ENCODE measurements around the gene PMEPA1. TPM values are rescaled to one million over a fixed set of nuclear protein-coding genes. Genes with fewer than 3 reads are reported as not detected.
A peak's percentile ranks its signal among the peaks of the same experiment; 100 is the strongest.
"Not testable (repeated sequence)": the region's sequence is repeated elsewhere in the genome, so short reads cannot be mapped to it uniquely, and the experiment has no call there.

The PMEPA1 gene
- total RNA-seq, 1 donor from 2014 or later: 2.7 TPM

DNA sequence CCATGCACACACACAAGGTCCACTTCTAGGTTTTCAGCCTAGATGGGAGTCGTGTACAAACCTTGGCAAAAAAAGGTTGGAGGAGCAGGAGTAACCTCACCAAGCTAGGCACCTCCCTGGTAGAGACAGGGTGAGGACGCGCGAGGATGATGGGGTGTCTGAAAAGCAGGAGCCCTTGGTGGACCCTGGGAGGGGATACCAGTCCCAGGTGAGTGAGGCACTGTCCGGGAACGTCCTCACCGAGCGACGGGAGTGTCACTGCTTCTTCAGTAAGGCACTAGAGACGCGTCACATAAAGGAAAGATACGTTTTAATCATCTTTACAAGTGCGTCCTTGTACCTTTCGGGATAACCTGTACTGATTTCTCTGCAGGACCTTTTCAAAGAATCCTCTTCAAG lies 60.2 kb downstream of the PMEPA1 start:
- ATAC-seq: no peak

DNA sequence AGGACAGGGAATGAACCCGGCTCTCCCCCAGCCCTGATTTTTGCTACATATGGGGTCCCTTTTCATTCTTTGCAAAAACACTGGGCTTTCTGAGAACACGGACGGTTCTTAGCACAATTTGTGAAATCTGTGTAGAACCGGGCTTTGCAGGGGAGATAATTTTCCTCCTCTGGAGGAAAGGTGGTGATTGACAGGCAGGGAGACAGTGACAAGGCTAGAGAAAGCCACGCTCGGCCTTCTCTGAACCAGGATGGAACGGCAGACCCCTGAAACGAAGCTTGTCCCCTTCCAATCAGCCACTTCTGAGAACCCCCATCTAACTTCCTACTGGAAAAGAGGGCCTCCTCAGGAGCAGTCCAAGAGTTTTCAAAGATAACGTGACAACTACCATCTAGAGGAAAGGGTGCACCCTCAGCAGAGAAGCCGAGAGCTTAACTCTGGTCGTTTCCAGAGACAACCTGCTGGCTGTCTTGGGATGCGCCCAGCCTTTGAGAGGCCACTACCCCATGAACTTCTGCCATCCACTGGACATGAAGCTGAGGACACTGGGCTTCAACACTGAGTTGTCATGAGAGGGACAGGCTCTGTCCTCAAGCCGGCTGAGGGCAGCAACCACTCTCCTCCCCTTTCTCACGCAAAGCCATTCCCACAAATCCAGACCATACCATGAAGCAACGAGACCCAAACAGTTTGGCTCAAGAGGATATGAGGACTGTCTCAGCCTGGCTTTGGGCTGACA lies 60.8 kb downstream of the PMEPA1 start:
- no peak for ATAC-seq

- no peak for ATAC-seq
Observed at GRCh38 chr20:57647933-57648785, 61.7 kb downstream of the PMEPA1 start.

DNA sequence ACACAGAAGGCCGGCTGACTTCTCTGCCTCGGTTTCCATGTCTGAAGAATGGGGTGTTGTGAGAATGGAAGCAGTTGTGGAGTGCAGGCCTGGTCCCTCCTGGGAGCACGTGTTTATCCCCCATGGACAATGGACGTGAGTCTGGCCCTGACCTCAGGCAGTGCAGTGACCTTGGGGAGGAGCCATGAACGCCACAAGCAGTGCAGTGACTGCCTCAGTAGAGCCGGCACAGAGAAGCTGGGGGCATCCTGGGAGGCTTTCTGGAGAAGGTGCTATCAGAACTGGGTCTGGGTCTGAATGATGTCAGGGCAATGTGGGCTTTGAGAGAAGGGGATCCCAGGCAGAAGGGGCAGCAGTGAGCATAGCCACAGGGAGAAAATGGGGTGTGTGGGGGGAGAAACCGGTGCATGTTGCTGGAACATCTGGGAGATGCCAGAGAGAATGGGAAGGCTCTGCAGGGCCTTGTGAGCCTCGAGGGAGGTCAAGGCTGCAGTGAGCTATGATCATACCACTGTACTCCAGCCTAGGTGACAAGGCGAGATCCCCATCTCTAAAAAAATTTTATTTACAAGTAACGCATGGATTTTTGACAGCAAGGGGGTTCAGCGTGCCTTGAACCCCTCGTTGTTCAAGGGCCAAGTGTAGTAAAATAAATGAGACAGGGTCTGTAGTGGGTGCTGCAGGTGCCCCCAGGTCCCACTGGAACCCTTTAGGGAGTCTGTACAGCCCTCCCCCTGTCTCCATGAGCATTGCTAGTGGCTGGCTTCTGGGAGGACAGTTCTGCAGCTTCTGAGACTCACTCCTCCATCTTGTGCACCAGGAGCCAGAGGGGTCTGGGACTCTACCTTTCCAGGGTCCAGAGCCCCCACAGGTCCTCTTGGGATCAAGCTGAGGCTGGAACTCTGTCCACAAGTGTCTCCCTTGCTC lies 62.5 kb downstream of the PMEPA1 start:
- ATAC-seq: no peak

- ATAC-seq: no peak
Observed at GRCh38 chr20:57638895-57639236, 70.9 kb downstream of the PMEPA1 start.

- ATAC-seq: no peak
Observed at GRCh38 chr20:57638173-57638894, 71.5 kb downstream of the PMEPA1 start.

GRCh38 chr20:57633945-57634491 lies 75.8 kb downstream of the PMEPA1 start:
- ATAC-seq: no peak

DNA sequence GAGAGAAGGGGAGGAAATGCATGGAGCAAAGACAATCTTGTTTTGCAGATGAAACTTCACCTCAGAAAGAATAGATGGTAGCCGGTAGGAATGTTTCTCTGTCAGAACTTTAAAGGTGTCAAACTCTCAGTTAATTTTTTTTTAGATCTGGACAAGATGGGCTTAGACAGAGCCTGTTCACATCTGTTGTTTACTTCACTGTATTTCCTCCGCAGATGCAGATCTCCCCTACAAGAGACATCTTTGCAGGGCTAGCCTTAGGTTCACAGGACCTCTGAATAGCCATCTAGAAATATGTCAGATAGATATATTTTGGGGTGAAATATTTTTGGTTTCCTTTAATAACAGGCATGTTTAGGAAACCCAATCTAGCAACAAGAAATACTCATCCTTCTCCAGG lies 77.5 kb downstream of the PMEPA1 start:
- ATAC-seq: no peak

GRCh38 chr20:57630061-57630460 lies 79.8 kb downstream of the PMEPA1 start:
- no peak for ATAC-seq

- ATAC-seq: not testable (repeated sequence)
Observed at GRCh38 chr20:57629491-57629901, 80.3 kb downstream of the PMEPA1 start.

DNA sequence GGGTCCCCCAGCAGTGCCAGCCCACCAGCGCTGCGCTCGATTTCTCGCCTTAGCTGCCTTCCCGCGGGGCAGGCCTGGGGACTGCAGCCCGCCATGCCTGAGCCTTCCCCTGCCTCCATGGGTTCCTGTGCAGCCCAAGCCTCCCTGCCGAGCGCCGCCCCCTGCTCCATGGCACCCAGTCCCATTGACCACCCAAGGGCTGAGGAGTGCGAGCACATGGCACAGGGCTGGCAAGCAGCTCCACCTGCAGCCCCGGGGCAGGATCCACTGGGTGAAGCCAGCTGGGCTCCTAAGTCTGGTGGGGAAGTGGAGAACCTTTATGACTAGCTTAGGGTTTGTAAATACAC lies 80.9 kb downstream of the PMEPA1 start:
- not testable (repeated sequence) for ATAC-seq

DNA sequence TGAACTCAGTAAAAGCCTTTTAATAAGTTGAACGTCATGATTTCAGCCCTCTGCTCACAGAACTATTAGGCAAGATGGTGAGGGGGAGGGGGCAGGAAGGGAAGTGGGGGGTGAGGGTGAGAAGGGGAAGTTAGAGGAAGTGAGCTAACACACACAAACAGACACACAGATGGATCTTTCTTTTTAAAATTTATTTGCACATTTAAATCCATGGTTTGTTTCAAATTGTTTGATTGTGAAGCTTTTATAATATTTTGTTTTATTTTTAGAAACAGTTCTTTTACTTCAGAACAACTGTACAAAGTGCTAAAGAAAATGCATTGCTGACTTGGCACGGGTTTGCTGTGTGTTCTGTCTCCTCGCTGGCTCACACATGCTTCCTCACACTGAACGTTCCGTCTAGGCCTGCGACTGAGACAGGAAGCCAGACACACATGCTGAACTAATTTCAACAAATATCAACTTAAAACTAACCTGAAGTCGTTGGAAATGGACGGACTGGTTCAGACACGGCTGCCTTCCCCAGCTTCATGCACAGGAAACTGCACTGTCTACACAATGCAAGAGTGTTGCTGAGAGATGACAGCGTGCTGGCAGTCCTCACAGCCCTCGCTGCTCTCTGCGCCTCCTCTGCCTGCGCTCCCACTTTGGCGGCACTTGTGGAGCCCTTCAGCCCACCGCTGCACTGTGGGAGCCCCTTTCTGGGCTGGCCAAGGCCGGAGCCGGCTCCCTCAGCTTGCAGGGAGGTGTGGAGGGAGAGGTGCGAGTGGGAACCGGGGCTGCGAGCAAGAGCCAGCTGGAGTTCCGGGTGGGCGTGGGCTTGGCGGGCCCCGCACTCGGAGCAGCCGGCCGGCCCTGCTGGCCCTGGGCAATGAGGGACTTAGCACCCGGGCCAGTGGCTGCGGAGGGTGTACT lies 81.5 kb downstream of the PMEPA1 start:
- ATAC-seq: peak; percentile 54

DNA sequence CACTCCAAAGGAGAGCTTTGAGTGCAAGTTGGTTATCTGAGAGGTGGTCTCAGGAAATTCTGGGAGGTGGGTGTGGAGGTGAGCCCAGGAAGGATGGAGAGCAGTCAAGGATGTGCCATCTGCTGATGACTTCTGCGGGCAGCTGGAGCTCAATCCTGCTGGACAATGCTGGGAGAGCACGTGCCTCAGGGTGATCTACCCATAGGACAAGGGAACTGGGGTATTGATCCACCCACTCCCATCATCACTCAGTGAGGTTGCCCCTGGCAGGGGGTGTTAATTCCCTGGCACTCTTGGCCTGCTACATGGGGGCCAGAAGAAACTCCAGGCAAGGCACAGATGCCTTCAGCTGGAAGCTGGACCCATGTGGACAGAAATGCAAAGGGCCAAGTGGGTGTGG lies 82.5 kb downstream of the PMEPA1 start:
- no peak for ATAC-seq

GRCh38 chr20:57625978-57626377 lies 83.8 kb downstream of the PMEPA1 start:
- ATAC-seq: no peak

GRCh38 chr20:57625181-57625958 lies 84.4 kb downstream of the PMEPA1 start:
- ATAC-seq: no peak

GRCh38 chr20:57624124-57624523 lies 85.7 kb downstream of the PMEPA1 start:
- ATAC-seq: no peak

DNA sequence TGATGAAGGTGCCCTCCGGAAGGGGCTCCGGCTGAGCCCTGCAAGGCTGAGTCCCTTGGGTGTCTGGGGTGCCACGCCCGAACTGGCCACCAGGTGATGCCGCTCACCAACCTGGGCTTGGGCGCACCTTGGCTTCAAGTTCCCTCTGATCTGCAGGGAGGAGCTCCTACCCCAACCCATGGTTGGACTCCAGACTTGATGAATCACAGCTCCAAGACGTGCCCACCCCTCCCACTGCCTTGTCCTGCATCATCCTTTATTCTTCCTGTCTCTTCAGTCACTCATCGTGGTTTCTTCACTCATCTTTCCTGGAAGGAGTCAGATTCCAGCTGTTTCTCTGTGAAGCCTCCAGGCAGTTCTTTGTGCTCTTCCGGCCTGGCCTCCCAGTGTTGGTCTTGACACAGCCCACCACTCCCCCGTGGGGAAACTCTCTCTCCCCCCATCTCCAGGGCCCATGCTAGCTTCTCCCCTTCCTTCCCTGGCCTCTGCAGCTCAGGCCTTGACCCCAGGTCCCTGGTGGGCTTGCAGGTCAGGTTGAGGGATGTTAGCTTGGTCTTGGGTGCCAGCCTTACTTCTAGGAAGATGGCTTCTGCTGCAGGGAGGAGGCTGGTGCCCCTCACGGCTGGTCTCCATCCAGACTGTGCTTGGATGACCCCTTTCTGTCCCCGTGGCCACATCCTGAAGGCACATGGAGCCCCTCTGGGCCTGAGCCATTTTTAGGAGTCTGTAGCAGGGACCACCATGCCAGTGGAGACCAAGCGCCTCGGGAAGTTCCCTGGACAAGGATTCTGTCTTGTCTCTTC lies 87.0 kb downstream of the PMEPA1 start:
- ATAC-seq: peak; percentile 70

DNA sequence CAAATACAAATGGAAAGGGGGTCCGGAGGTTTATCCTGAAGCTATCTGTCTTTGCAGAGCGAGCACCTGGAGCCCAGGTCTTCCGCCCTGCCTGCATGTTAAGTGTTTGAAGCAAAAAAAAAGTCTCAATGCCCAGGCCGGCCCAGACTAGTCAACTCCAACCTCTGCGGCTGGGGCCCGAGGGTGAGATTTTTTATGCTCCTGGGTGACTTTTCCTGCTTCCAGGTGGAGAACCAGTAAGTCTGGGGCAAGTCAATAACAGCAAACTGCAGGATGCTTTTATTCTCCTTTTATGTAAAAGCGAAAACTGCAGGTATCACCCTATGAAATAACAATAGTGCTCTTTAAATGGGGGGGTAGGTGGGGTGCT lies 87.6 kb downstream of the PMEPA1 start:
- no peak for ATAC-seq

All from esophagus mucosa (tissue), 1 donor.